A375 (cell line): Measurements from ENCODE around the gene DCAF16. TPM values are rescaled to one million over a fixed set of nuclear protein-coding genes. Genes with fewer than 3 reads are reported as not detected.

Experiments
- total RNA-seq: library from RNA; depleted of rRNA; stranded (reverse); fragments of >200 nt; shearing (Covaris generic); gene quantifications from 2 replicates; pipeline ENCODE4 v1.2.3, GENCODE V29; 2014; rRNA removed

The DCAF16 gene
- total RNA-seq = 112 and 125 TPM in 2 replicates

DNA sequence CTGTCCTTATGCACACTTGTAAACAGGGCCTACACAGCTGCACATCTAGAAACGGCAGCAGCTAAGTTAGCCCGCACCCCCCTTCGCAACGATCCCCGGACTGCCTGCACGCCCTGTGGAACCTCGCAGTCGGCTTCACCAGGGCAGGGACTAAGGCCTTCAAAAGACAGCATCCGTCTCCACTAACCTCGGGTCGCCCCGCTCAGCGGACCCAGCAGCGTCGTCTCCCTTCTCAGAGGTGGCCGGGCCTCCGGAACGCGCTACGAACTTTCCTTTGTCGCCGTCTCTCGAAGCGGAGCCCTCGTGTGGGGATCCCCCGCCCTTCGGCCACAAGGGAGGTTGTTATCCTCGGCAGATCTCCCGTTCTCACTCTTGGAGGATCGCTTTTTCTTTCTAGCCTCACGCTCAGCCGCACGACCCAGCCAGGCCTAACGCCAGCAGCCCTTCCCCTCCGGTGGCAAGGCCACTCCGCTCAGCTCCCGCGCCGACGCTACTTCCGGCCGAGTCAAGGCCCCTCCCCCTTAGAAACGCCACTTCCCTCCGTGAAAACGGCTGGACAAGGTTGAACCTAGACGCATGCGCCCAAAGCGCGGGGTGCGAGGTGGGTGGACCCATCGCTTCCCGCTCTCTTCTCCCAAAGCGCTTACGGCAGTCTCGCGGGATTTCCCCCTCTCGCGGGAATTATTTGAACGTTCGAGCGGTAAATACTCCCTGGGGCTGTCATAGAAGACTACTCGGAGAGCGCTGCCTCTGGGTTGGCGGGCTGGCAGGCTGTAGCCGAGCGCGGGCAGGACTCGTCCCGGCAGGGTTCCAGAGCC lies at the start of gene DCAF16, which contains the start of gene NCAPG:
Gene DCAF16 (minus strand): TSS at position 498 of the 818 bp plus-strand sequence. CDS start 6,616 bp downstream, outside the sequence.
Gene NCAPG (plus strand): TSS at position 720 of the 818 bp plus-strand sequence. CDS start 99 bp downstream, outside the sequence.

GRCh38 chr4:17781300-17782287 lies 29.0 kb downstream of the DCAF16 start, which contains the start of gene FAM184B:
FAM184B (minus strand) TSS chr4:17781621; CDS start chr4:17781299, 322 bp downstream.

Other genes with a start within 250 kb of the DCAF16 start
- gene LAP3, start 233.6 kb downstream of the DCAF16 start, total RNA-seq = 63.7 and 88.0 TPM in 2 replicates
- 7.4 and 10.4 TPM in 2 replicates for gene MED28, start 196.1 kb downstream of the DCAF16 start, total RNA-seq
- gene FAM184B, start 29.1 kb downstream of the DCAF16 start, total RNA-seq = 0.23 and 0.27 TPM in 2 replicates
- 65.5 and 98.5 TPM in 2 replicates for gene NCAPG, start 222 bp upstream of the DCAF16 start, total RNA-seq
- 9.1 and 10.2 TPM in 2 replicates for gene LCORL, start 211.0 kb upstream of the DCAF16 start, total RNA-seq